Urinary bladder (tissue), 4 donors: ENCODE data around the gene UGT1A10. TPM values are rescaled to one million over a fixed set of nuclear protein-coding genes. Genes with fewer than 3 reads are reported as not detected.

Experiments used
- DNase-seq: peaks from one replicate; pipeline ENCODE4 v3.0.0-alpha.2; 2015; ENCODE audit errors: extremely low spot score
- H3K27ac ChIP-seq: one replicate; pipeline ENCODE4 v1.5.1; 2013; ENCODE audit warnings: low read depth, mild to moderate bottlenecking, moderate library complexity
- H3K36me3 ChIP-seq: one replicate; pipeline ENCODE4 v1.6.1; 2013; ENCODE audit warnings: mild to moderate bottlenecking, moderate library complexity; ENCODE audit not compliant: insufficient read depth
- H3K4me1 ChIP-seq: one replicate; pipeline ENCODE4 v1.6.1; 2013; ENCODE audit warnings: mild to moderate bottlenecking, moderate library complexity; ENCODE audit not compliant: insufficient read depth
- H3K4me3 ChIP-seq: one replicate; pipeline ENCODE4 v1.5.1; 2013; ENCODE audit warnings: low read depth, low read length
- WGBS: extraction: QIAGEN DNeasy Blood & Tissue Kit; methylation state at CpG from one replicate; pipeline ENCODE4 v1.1.7; 2013; 5-methylcytosine and 5-hydroxymethylcytosine counted together
- polyA plus RNA-seq: library from polyadenylated mRNA; stranded (reverse); fragments of 200-250 nt; gene quantifications from one replicate; pipeline ENCODE4 v1.2.3, GENCODE V29; 2013
- total RNA-seq: library from RNA; depleted of rRNA; stranded (reverse); fragments of >200 nt; gene quantifications from one replicate; pipeline ENCODE4 v1.2.3, GENCODE V29; 2014
- donor health status: healthy with polysubstance abuse.
- donor health status: healthy.

UGT1A10 gene
- total and polyA plus RNA-seq, 2 donors, result not detected

DNA sequence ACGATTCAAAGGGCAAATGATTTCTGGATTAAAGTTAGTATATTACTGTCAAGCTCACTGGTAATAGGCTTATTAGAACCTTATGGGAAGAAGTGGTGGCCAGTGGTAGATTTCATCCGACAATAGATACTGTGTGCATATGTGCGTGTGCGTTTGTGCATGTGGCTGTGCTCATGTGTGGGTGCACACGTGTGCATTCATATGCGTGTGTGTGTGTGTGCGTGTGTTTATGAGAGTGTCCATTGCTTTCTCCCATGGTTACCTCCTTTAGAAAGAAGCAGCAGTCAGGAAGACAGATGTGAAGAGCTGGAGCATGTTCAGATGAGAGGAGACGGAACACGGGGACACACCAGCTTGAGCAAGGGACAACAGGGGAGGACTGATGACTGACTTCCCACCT is 133.0 kb downstream of the UGT1A10 start:
- 92% methylated on average over 9 of the region's 9 CpGs for WGBS
- Histone ChIP-seq H3K4me3 (no peak overlapping the region), H3K4me1 (no peaks in the 10 kb centered on the region), H3K27ac (no peak overlapping the region), H3K36me3 (no peaks in the 10 kb centered on the region)
- DNase-seq, result no peak

GRCh38 chr2:233772153-233772552 is 135.9 kb downstream of the UGT1A10 start:
- H3K4me3 ChIP-seq, result no peak overlapping the region
- 90% methylated on average over 16 of the region's 16 CpGs for WGBS
- H3K27ac ChIP-seq, result no peak overlapping the region
- DNase-seq, result no peak
- no peaks in the 10 kb centered on the region for H3K36me3 ChIP-seq
- H3K4me1 ChIP-seq, result no peaks in the 10 kb centered on the region

GRCh38 chr2:233772583-233772982 is 136.3 kb downstream of the UGT1A10 start:
- H3K4me3 ChIP-seq, result no peak overlapping the region
- DNase-seq, result no peak
- no peak overlapping the region for H3K27ac ChIP-seq
- 66% methylated on average over 5 of the region's 5 CpGs for WGBS
- H3K36me3 ChIP-seq, result no peaks in the 10 kb centered on the region
- no peaks in the 10 kb centered on the region for H3K4me1 ChIP-seq

- no peak overlapping the region for H3K27ac ChIP-seq
- WGBS, result 91% methylated on average over 5 of the region's 5 CpGs
- H3K4me3 ChIP-seq, result no peak overlapping the region
- H3K4me1 ChIP-seq, result no peaks in the 10 kb centered on the region
- no peak for DNase-seq
- no peaks in the 10 kb centered on the region for H3K36me3 ChIP-seq
Measured at GRCh38 chr2:233773854-233774253, 137.6 kb downstream of the UGT1A10 start.

- H3K4me3 ChIP-seq, result no peak overlapping the region
- 91% methylated on average over 6 of the region's 6 CpGs for WGBS
Measured at GRCh38 chr2:233775414-233775813, 139.2 kb downstream of the UGT1A10 start.

GRCh38 chr2:233778030-233778429 is 141.8 kb downstream of the UGT1A10 start, which contains the start of gene MROH2A:
Gene MROH2A (plus strand): TSS chr2:233778330. CDS start chr2:233779359, 1,029 bp downstream.
- DNase-seq, result no peak
- Histone ChIP-seq H3K27ac (no peak within 1 kb of the TSS), H3K36me3 (no peaks in the 10 kb centered on the region), H3K4me1 (no peaks in the 10 kb centered on the region), H3K4me3 (no peak within 1 kb of the TSS)
- WGBS, result 85% methylated on average over 2 of the region's 2 CpGs

More at GRCh38 chr2:233775414-233775813, 139.2 kb downstream of the UGT1A10 start:
- Histone ChIP-seq H3K4me1 (no peaks in the 10 kb centered on the region), H3K36me3 (no peaks in the 10 kb centered on the region), H3K27ac (no peak overlapping the region)
- no peak for DNase-seq

DNA sequence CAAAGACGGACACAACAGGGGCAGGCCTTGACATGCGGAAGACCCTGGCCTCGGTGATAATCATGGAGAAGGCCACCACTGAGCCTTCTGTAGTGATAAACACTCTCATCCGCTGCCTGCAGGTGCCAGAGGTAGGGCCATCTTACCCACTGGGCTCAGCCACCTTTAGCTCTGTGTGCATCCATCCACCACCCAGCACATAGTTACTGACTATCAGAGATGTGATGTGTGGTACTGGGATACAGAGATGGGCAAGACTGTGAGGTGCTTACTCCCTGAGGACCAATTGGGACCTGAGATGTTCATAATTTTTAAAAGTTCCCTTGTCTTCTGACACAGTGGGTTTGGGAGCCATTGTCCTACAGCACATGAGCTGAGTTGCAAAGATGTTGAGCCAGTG is 143.5 kb downstream of the UGT1A10 start:
- DNase-seq, result no peak
- WGBS, result 92% methylated on average over 4 of the region's 4 CpGs
- H3K36me3 ChIP-seq, result no peaks in the 10 kb centered on the region
- no peak overlapping the region for H3K4me3 ChIP-seq
- H3K27ac ChIP-seq, result no peak overlapping the region
- no peaks in the 10 kb centered on the region for H3K4me1 ChIP-seq

- 89% methylated on average over 4 of the region's 4 CpGs for WGBS
- Histone ChIP-seq H3K36me3 (no peaks in the 10 kb centered on the region), H3K4me3 (no peak overlapping the region), H3K27ac (no peak overlapping the region), H3K4me1 (no peaks in the 10 kb centered on the region)
- DNase-seq, result no peak
Measured at GRCh38 chr2:233780771-233781170, 144.5 kb downstream of the UGT1A10 start.

DNA sequence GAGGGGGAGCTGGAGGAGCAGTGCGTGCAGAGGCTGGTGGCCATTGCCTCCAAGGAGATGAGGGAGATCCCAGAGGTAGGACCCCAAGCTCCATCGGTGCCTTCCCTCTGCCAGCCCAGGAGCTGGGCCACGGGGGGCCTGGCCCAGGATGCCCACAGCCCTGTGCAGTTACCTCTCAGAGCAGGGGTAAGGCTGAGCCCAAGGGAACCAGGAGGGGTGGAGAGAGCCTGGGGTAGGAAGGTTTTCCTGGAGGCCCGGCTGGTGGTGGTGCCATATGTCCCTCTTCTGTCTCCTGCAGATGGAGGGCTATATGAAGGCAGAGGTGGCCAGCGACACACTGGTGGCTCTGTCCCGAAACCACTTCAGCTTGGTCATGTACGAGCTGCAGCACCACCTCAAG is 153.3 kb downstream of the UGT1A10 start:
- no peak for DNase-seq

DNA sequence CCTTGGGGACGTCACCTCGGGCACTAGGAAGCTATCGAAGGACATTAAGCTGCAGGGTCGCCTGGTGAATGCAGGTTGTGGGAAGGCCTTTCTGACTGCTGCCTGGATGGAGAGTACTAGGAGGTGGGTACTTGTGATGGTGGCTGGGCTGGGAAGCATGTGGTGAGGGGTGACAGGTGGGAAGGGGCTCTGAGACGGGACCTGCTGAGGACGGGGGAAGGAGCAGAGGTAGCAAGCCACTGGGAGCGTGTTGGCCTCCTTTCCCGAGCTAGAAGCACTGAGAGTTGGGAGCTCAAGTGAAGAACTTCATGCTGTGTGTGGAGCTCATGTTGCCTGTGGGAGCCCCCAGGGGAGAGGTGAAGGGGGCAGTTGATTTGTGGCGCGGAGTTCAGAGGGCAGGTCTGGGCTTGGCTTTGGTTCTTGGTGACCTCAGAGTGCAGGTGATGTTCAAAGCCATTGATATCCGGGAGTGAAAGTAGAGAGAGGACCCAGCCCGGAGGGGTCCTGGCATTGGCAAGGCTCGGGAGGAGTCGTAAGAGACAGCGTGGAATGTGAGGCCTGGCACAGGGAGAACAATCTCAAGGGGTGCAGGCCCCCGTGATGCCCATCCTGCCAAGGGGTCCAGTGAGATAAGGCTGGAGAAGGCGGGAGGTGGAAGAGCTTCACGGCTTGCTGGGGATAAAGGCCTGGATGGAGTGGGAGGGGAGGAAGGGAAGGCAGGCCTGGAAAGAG is 155.1 kb downstream of the UGT1A10 start:
- Histone ChIP-seq H3K36me3 (no peaks in the 10 kb centered on the region), H3K4me3 (no peak overlapping the region), H3K27ac (no peak overlapping the region), H3K4me1 (no peaks in the 10 kb centered on the region)
- 79% methylated on average over 18 of the region's 18 CpGs for WGBS
- no peak for DNase-seq

More for the DNA sequence above, 153.3 kb downstream of the UGT1A10 start:
- 87% methylated on average over 7 of the region's 7 CpGs for WGBS
- no peaks in the 10 kb centered on the region for H3K36me3 ChIP-seq
- H3K4me3 ChIP-seq, result no peak overlapping the region
- no peak overlapping the region for H3K27ac ChIP-seq
- no peaks in the 10 kb centered on the region for H3K4me1 ChIP-seq

DNA sequence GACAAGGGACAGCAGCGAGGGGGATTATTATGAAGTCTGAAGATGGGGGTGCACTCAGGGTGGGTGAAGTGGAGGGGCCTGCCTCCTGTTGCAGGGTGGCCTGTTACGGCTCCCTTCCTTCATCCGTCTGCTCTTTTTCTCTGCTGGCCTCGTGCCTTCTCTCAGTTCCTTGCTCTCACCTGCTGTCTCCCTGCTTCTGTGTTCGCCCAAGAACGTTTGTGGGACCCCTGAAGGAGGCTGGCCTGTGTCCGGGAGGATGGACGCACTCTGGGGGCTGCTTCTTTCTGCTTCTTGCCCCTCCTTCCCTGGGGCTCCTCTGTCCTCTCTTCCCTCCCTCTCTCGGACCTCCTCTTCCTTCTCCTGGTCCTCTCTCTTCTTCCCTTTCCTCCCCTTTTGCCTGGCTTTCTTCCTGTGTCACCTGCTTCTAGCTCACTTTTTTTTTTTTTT is 155.7 kb downstream of the UGT1A10 start:
- H3K4me1 ChIP-seq, result no peaks in the 10 kb centered on the region
- no peak overlapping the region for H3K27ac ChIP-seq
- no peak overlapping the region for H3K4me3 ChIP-seq
- WGBS, result 71% methylated on average over 9 of the region's 9 CpGs
- no peak for DNase-seq
- H3K36me3 ChIP-seq, result no peaks in the 10 kb centered on the region

DNA sequence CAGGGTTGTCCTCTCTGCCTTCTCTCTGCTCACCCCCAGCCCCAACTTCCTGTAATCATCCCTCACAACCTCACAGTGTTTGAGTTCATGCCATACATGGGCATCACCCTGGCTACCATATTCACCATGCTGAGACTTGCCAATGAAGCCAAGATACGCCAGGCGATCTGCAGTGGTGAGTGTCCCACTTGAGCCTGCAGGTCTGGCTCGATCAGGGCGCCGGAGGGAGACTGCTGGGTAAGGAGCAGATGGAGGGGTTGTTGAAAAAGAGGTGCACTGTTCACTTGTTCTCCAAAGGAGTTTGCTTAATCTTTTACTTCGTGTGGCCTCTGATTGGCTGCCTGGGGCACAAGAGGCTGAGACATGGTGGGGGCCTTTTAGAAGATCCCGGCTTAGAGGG is 156.5 kb downstream of the UGT1A10 start:
- Histone ChIP-seq H3K36me3 (no peaks in the 10 kb centered on the region), H3K27ac (no peak overlapping the region), H3K4me3 (no peak overlapping the region), H3K4me1 (no peaks in the 10 kb centered on the region)
- 91% methylated on average over 7 of the region's 7 CpGs for WGBS
- no peak for DNase-seq

- H3K27ac ChIP-seq, result no peak overlapping the region
- H3K36me3 ChIP-seq, result no peaks in the 10 kb centered on the region
- no peak for DNase-seq
- H3K4me1 ChIP-seq, result no peaks in the 10 kb centered on the region
- no peak overlapping the region for H3K4me3 ChIP-seq
- 78% methylated on average over 18 of the region's 18 CpGs for WGBS
Measured at GRCh38 chr2:233793465-233794127, 157.3 kb downstream of the UGT1A10 start.

DNA sequence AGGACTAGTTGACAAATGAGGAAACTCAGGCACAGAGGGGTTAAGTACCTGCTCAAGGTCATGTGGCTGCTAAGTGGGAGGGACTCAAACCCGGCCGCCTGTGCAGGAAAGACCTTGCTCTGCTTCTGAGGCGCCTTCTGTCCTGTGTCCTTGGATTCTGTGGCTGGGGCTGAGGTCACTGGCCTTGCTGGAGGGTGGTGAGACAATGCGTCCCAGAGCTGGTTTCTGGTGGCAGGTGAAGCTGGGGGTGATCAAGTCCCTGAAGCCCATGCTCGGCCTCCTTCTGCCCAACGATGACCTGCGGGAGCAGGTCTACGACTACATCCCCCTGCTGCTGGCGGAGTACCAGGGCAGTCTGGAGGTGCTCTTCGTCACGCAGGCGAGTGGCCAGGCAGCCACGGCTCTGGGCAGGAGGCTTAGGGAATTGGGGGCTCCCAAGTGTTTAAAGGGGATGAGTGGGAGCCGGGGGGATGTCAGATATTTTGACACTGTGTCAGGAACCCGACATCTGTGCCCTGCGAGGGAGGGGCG is 157.9 kb downstream of the UGT1A10 start:
- DNase-seq, result no peak
- Histone ChIP-seq H3K4me3 (no peak overlapping the region), H3K4me1 (no peaks in the 10 kb centered on the region), H3K36me3 (no peaks in the 10 kb centered on the region), H3K27ac (no peak overlapping the region)
- WGBS, result 77% methylated on average over 17 of the region's 17 CpGs
